B cell (primary cell): ENCODE results near the gene ALDH3B1.

Source experiments
- EZH2 ChIP-seq: IDR thresholded peaks from 2 replicates; pipeline ENCODE4 v1.6.1; 2012; ENCODE audit warnings: borderline replicate concordance, low read depth, mild to moderate bottlenecking, moderate library complexity, low read length; ENCODE audit not compliant: insufficient read depth, poor library complexity, severe bottlenecking
- TF ChIP-seq, protein P1 (sequence below): fragments of 200-600 bp; IDR thresholded peaks from one replicate; pipeline ENCODE4 v1.8.0; 2022; ENCODE audit warnings: antibody characterized with exemption, mild to moderate bottlenecking

DNA sequence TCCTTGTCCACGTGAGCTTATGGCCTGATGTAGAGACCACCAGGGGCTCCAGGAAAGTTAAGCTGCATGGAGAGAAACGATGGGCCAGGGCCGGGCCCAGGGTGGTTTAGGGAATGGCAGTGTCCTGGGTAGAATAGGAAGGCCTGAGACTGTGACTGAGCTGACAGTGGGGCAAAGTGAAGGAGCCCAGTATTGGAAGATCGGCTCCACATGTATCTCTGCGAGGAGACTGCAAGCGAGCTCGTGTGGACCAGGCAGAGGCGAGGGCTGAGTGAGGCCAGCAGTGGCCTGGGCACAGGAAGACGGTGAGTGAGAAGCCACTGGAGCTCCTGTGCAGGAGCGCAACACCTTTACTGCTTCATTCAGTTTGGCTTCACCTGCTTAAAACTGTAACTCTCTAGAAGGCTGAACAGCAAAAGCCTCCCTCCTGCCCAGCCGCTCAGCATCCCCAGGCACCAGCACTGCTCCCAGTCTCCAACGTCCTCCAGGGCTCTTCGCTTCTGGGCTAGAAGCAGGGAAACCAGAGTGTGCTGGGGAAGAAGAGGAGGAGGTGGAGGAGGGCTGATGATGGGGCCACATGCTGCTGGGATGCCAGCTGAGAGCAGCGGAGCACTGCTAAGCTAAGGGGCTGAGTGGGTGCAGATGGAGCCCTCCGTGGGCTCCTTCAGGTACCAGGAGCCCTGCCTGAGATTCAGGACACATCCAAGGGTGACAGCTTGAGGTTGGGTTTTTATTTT lies 42.2 kb downstream of the ALDH3B1 start:
- TF ChIP-seq EZH2: no peak
- TF ChIP-seq, protein P1, sequence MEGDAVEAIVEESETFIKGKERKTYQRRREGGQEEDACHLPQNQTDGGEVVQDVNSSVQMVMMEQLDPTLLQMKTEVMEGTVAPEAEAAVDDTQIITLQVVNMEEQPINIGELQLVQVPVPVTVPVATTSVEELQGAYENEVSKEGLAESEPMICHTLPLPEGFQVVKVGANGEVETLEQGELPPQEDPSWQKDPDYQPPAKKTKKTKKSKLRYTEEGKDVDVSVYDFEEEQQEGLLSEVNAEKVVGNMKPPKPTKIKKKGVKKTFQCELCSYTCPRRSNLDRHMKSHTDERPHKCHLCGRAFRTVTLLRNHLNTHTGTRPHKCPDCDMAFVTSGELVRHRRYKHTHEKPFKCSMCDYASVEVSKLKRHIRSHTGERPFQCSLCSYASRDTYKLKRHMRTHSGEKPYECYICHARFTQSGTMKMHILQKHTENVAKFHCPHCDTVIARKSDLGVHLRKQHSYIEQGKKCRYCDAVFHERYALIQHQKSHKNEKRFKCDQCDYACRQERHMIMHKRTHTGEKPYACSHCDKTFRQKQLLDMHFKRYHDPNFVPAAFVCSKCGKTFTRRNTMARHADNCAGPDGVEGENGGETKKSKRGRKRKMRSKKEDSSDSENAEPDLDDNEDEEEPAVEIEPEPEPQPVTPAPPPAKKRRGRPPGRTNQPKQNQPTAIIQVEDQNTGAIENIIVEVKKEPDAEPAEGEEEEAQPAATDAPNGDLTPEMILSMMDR: no peak
